DMS 273 treated with DMSO at 0.1 percent for 48 hours (cell line): ENCODE measurements around the gene ACOT11.

Experiments
- DNase-seq: peaks from one replicate; lab custom pipeline; 2025; lab: John Stamatoyannopoulos, UW

ACOT11 gene

DNA sequence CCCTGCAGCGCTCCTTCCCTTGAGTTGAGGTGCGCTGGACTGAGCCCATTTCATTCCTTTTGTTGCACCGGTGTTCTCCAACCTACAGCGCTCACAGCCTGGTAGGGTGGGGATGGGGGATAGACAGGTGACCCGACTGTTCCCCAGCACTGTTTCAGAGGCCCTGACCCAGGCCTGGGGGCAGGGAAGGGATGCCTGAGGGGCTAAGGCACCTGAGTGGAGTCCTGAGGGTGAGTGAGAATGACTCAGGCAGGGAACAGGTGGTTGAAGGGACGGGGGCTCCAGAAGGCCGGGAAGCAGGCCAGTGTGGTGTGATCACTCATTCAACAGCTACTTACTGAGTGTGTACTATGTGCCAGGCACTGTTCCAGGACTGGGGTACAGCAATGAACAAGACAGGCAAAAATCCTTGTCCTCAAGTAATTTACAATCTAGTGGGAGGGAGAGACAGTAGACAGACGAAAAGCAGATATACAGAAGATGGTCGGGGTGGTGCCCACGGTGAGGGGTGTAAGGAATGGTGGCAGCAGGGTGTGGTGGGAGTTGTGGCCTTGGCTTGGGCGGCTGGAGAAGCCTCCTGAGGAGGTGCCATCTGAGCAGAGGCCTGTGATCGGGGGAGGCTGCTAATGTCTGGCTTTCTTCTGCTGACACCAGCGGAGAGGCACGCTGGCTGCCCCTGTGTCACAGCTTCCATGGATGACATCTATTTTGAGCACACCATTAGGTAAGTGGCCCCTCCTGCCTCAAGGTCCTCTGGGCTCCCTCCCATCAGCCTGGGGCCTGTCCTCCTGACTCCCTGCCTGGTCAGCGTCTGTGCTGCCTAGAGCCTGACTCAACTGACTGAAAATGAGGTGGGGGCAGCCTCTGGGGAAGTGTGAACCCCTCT is 37.4 kb downstream of the ACOT11 start:
- no peak for DNase-seq

DNA sequence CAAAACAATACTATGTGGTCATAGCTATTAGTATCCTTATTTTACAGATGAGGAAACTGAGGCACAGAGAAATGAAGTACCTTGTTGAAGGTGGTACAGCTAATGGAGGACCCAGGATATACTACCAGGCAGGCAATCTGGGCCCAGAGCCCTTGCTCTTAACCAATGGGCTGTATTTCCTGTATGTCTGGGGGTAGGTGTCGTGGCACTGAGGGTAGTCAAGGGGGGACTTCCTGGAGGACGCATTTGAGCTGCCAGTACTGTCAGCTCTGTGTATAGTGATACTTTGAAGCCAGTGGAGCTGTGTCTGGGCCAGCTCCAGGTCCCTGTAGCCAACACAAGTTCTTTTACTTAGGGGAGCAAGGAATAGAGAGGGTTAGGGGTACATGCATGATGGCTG is 40.3 kb downstream of the ACOT11 start:
- no peak for DNase-seq

DNA sequence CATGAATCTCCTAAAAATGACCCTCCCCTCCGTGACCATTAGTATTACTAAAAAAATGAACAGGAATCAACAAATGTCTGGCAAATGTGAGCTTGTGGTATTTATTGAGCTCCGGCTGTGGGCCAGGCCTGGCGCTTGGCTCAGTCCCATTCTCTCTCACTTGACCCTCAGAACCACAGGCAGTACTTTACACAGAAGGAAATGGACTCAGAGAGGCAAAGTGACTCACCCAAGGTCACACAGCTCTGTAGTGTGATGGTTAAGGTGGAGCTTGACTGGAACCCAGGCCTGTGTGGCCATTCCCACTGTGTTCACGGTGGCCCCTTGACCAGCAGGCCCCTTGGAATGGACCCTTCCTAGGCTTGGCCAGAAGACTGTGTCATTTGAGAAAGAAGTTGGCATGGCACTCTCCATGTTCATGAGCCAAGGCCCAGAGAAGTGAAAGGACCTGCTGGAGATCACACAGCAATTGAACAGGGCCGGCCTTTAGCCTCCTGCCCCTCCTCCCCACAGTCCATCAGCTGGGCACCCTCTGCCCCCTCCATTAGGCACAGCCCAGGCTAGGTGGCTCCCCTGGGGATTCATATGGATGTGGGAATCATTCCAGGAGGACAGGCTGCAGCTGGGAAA is 43.2 kb downstream of the ACOT11 start:
- no peak for DNase-seq

DNA sequence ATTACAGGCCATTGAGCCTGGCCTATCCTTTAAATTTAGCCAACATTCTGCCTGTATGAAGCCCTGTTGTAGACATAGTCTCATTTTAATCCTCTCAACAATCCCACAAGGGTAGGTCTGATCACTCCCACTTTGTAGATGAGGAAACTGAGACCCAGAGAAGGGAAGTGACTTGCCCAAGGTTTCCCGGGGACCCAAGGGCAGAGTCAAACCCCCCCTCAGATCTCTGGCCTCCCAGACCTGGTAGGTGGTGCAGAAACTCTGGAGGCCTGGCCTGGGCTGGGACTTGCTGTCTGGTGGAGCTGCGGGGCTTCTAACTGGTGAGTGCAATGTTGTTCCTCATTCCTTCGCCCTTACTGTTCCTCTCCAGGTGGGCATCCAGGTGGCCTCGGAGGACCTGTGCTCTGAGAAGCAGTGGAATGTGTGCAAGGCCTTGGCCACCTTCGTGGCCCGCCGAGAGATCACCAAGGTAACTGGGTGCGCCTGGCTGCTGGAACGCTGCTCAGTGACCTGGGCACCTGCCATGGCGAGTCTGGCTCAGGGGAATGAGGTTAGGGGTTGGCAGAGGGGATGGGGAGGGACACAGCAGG is 45.6 kb downstream of the ACOT11 start:
- DNase-seq = no peak

DNA sequence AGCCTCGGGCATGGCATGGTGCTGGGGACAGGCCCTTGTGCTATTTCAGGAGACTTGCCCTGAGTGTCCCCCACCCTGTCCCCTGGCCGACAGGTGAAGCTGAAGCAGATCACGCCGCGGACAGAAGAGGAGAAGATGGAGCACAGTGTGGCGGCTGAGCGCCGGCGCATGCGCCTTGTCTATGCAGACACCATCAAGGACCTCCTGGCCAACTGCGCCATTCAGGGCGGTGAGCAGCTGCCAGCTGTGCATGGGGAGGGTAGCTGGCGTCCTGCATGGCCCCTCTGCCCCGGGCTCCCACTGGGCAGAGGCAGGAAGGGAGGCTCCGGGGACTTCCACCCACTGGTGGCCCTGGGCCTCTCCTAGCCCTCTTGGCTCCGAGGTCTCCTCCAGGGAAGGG is 46.4 kb downstream of the ACOT11 start:
- no peak for DNase-seq

DNA sequence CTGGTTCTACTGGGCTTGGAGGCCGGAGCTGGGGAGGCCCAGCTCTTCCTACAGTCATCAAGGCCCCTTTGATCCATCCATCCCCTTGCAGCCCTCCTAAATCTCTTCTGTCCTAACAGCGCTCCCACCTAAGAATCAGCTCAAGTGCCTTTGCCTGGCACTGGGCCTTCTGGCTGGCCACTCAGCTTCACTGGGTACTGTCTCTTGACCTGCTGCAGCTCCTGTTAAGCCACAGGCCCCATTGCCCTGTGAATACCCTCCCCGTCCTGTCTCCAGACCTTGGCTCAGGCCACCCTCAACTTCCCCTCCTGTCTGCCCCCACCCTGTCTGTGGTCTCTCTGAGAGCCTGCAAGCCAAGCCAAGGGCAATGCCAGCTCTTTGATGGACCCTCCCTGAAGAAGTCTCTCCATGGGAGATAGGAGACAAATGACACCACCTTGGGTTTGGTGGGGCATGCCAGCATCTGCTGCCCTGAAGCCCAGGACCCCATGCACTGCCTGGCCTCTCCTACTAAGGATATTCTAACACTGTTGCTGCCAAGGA is 48.0 kb downstream of the ACOT11 start:
- no peak for DNase-seq

DNA sequence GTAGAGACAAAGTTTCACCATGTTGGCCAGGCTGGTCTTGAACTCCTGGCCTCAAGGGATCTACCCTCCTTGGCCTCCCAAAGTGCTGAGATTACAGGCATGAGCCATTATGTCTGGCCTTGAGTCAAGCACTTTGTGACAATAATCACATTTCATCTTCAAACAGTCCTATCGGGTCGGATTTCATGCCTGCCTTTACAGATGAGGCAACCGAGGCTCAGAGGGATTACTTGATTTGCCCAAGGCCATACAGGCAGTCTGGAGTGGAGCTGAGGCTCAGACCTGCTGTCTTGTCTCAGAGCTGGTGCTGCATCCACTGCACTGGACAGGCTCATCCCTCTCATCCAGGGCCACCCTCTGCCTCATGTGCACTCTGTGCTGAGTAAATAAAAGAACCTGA is 48.7 kb downstream of the ACOT11 start:
- DNase-seq = no peak

DNA sequence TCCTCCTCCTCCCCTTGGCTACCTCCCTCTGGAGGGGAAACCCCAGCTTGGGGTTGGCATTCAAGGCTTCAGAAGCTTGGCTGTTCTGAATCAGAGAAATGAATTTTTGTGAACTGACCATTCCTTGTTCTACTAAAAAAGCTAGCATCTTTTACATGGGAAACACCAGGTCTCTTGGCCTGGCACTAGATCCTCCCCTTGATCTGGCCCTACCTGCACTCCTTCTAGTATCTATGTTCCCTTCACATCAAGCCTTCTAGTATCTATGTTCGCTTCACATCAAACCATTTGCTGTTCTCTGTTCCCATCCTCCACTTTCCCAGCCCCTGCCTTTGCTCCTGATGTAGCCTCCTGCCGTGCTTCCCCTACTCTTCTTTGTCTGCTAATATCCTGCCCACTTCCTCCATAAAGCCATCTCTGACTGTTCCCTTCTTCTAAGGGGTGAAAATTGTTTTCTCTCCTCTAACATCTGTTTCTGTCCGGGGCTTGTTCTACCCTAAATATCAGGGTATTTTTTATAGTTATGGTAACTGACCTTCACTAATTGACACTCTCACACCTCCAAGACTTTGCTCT is 49.5 kb downstream of the ACOT11 start:
- DNase-seq = no peak

DNA sequence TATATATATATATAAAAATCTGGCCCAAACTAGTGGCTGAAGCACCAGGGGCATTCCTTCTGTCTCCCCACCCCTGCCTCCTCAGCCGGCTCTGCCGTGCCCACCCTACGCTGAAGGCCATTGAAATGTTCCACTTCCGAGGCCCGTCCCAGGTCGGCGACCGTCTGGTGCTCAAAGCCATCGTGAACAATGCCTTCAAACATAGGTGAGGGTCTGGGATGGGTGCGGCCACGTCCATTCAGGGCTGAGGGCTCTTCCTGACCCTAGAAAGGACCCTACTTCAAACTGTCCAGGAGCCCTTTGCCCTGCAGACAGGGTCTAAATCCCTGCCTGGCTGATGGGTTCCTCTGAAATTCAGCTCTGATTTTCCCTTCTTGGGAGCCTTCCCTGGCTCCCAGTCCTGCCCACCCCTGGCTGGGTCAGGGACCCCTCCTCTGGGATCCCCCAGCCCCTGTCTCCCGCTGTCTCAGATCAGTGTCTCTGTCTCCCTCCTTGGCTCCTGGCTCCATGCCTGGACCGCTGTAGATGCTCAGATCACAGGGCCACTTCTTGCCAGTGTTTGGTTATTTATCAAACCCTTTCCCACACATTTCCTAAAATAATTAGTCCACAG is 51.3 kb downstream of the ACOT11 start:
- no peak for DNase-seq

DNA sequence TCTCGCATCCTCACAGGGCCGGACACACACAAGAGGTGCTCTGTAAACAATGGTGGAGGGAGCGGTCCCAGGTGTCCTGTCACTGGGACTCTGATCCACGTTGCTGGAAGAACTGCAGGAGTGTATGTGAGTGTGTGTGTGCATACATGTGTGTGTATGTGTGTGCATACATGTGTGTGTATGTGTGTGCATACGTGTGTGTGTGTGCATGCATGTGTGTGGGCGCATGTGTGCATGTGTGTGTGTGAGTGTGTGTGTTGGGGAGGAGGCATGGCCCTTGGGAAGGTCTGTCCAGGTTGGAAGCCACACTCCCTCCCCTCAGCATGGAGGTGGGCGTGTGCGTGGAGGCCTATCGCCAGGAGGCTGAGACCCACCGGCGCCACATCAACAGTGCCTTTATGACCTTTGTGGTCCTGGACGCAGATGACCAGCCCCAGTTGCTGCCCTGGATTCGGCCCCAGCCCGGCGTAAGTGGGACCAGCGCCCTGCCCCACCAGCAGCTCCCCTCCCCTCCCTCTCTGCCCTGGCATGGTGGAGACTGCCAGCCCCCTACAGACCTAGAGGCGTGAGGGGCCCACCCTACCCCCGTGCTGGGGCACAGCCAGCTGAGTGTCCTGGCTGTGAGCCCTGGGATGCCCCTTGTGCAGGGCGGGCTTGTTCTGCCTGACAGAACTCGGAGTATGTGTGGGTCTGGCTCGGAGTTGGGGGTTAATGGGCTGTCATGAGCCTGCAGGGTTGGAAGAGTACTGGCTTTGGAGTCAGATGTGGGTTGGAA is 53.1 kb downstream of the ACOT11 start:
- DNase-seq = no peak

DNA sequence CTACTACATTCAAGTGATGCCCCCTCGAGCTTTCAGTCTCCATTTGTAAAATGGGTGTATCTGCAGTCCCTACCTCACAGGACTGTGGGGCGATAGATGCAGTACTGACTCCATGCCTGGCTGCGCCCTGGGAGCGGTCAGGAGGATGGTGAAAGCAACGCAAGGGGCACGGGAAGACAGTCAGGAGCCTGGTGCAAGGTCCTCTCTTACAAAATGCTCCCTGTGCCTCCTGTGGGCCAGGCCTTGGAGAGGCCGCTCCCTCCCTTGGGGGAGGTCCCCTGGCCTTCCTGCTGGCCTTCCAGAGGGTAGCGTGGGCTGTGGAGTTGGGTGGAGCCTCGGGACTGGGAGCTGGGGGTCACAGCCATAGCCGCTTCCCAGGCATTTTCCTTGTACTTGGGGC is 53.7 kb downstream of the ACOT11 start:
- no peak for DNase-seq

DNA sequence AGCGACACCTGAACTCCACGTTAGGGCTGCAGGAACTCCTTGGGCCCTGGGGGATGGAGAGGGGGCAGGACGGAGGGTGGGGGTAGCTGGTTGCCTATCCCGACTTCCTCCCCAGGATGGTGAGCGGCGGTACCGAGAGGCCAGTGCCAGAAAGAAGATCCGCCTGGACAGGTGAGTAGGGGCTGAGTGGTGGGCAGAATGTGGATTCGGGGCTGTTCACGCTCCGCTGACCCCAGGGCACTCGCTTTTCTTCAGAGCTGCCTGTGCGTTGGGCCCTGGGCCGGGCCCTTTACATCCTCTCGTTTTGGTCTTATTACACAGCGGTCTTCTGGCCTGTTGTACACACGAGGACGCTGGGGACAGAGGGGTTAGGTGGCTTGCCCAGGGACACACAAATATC is 54.5 kb downstream of the ACOT11 start:
- DNase-seq = no peak

DNA sequence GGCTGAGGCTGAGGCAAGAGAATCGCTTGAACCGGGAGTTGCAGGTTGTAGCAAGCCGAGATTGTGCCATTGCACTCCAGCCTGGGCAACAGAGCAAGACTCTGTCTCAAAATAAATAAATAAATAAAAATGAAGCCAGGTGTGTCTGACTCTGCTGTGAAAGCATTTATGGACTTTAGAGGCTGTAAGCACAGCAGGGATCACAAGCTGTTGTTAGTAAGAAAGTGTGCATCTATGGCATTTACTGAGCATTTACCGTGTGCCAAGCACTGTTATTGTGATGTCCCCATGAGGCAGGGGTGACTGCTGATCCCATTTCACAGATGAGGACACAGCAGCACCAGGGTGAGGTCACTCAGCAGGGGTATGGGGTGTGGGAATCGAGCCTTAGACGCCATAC is 55.2 kb downstream of the ACOT11 start:
- DNase-seq = no peak

DNA sequence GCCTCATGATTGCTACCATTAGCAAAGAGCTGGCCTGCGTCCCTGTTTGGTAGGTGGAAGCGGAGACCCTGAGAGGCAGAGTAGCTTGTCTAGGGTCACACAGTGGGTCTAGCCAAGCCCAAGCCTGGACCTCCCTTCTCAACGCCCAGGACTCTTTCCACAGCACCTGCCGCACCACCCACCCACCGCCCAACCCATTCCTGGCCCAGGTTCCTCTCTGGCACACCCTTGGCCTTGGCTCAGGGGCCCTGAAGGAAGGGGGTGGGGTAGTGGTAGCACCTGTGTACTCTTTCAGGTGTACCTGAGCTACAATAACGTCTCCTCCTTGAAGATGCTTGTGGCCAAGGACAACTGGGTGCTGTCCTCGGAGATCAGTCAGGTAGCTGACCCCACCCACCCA is 56.0 kb downstream of the ACOT11 start:
- no peak for DNase-seq

DNA sequence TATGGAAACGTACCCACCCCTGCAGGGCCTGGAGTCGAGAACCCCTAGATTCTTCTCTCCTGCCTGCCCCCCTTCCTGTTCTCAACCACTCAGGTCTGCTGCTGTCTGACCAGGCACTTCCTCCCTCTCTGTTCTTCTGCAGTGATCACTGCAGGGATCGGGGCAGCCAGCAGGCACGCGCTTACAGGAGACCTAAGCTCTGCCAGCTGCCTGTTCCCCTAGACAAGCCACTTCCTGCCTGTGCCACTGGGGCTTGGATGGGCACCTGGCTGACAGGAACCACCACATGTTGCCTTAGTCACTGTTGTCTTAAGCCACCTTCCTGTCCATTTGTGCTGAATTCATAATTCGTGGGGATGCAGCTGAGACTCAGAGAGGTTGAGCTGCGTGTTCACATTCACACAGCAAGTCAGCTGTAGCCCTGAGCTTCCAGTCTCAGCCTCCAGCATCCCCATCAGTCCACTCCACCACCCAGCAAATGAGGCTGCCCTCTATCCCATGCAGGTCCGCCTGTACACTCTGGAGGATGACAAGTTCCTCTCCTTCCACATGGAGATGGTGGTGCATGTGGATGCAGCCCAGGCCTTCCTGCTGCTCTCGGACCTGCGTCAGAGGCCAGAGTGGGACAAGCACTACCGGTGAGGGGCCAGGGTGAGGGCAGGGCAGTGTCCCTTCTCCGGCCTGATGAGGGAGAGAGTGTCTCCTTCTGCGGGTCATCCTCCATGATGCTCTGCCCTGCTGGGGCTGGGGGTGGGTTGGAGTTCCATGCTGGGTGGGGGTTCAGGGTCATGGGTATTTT is 56.7 kb downstream of the ACOT11 start:
- DNase-seq = no peak

DNA sequence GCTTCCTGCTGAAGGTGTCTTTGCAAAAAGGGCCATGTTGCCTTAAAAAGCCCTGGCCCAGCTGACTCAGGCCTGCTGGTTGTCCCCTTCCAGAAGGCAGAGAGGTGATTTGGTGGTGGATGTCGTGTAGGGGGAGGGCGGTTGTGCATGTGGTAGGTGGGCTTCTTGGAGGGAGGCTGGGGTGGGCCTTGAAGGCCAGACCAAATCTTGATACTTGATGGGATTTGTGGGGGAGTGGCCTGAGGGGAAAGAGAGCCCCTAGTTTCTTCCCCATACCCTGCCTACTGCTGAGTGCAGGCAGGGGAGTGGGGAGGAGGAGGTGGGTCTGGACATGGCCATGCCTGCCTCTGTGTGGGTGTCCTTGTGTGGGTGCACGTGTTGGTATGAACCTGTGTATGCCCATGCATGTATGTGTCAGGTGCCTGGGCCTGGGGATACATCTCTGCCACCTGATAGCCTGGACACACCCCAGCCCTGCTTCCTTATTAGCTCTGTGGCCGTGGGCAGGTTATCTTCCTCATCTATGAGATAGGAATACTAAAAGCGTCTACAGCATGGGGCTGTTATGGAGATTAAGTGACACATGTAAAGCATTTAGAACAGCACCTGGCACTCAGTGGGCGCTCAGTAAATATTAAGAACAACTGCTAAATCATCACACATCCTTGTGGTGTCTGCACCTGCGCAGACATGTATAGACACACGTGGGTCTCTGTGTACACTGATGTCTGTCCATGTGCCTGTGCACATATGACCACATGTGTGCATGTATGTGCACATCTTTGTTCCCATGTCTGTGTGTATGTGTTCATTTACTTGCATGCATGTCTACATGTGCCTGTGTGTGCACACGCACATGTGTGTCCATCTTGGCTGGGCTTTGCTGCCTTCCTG is 58.3 kb downstream of the ACOT11 start:
- no peak for DNase-seq

DNA sequence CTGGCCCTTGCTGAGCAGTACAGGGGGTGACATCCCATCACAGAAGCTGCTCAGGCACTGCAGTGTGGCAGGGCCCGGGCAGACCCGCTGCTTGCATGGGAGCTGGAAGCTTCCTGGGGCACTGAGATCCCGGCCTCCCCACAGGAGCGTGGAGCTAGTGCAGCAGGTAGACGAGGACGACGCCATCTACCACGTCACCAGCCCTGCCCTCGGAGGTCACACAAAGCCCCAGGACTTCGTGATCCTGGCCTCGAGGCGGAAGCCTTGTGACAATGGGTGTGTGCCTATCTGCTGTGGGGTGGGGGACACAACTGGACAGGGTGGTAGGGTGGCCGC is 58.9 kb downstream of the ACOT11 start:
- no peak for DNase-seq

DNA sequence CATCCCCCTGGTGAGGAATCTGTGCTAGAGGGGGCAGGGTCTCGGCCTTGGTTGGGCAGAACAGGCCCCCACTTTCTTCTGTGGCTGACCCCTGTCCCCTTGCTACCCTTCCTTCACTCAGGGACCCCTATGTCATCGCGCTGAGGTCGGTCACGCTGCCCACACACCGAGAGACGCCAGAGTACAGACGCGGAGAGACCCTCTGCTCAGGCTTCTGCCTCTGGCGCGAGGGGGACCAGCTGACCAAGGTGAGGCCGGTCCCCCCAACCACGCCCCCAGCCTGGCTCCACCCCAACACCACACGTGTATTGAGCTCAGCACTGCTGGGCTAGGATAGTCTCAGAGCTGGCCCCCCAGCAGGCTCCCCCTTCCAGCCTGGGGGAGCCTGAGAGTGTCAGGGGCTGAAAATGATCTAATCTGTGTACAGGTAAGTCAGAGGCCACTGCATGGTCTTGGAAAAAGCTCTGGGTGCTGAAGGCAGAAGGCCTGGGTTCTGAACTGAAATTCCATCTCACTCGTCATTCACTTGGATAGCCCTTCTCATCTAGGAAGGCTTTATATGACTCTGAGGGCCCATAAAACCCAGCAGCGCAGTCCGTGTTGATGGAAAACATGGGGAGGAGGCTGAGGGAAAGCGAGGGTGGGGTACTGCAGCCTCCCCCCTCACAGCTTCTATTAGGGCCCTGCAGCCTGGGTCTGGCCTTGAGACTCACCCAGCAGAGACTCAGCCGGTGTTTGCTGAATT is 60.0 kb downstream of the ACOT11 start:
- DNase-seq = no peak
